Activated naive CD8-positive, alpha-beta T cell treated with anti-CD3 and anti-CD28 coated beads, Interleukin-2, amount 10 ng/mL, durations not matched to agents 7 days and 5 days (primary cell): ENCODE data around the gene CCDC63. TPM values are rescaled to one million over a fixed set of nuclear protein-coding genes. Genes with fewer than 3 reads are reported as not detected.
"Not testable (repeated sequence)": the region's sequence is repeated elsewhere in the genome, so short reads cannot be mapped to it uniquely, and the experiment has no call there.

ENCODE experiments used
- ATAC-seq: fragments of 150-1000 bp; cut with Tn5 transposase; one replicate; pipeline ENCODE4 v1.10.0; 2021; ENCODE audit warnings: low read depth, moderate library complexity
- POLR2A ChIA-PET: fragments of 350-600 bp; sonication (Branson Sonifier 250); formaldehyde crosslinking; loops from one replicate; lab custom pipeline; 2021; ENCODE audit warnings: antibody characterized with exemption; lab: Charles Lee
- DNase-seq: peaks from one replicate; pipeline ENCODE4 v3.0.0; 2021
- H3K27ac Mint-ChIP-seq: one replicate; pipeline ENCODE4 v1.8.0; 2022; ENCODE audit warnings: mild to moderate bottlenecking, mixed read lengths
- H3K27me3 Mint-ChIP-seq: one replicate; pipeline ENCODE4 v1.8.0; 2022; ENCODE audit warnings: mild to moderate bottlenecking, moderate library complexity, mixed read lengths
- H3K36me3 Mint-ChIP-seq: one replicate; pipeline ENCODE4 v1.8.0; 2021; ENCODE audit warnings: mild to moderate bottlenecking, mixed read lengths
- H3K4me1 Mint-ChIP-seq: one replicate; pipeline ENCODE4 v1.8.0; 2021; ENCODE audit warnings: mixed read lengths
- H3K4me3 Mint-ChIP-seq: one replicate; pipeline ENCODE4 v1.8.0; 2022; ENCODE audit warnings: mild to moderate bottlenecking, moderate library complexity, mixed read lengths
- H3K9me3 Mint-ChIP-seq: one replicate; pipeline ENCODE4 v1.8.0; 2021; ENCODE audit warnings: mixed read lengths
- total RNA-seq, 2 experiments: library from RNA; stranded (reverse); gene quantifications; one replicate each; pipeline ENCODE4 v1.2.3, GENCODE V29; 2021

The CCDC63 gene
- total RNA-seq, 2 experiments from 2014 or later, result not detected

- POLR2A ChIA-PET, result no interaction called here
- Mint-ChIP-seq H3K4me1 (peaks cover 5% of the 10 kb centered on the region), H3K27me3 (peaks cover 45% of the 10 kb centered on the region), H3K4me3 (no peak overlapping the region), H3K36me3 (no peaks in the 10 kb centered on the region), H3K27ac (no peak overlapping the region), H3K9me3 (no peaks in the 10 kb centered on the region)
- ATAC-seq (no peak), DNase-seq (no peak)
Measured at GRCh38 chr12:110849748-110850403, 3.1 kb downstream of the CCDC63 start.

GRCh38 chr12:110850762-110851161 lies 4.0 kb downstream of the CCDC63 start:
- Mint-ChIP-seq H3K9me3 (no peaks in the 10 kb centered on the region), H3K36me3 (no peaks in the 10 kb centered on the region), H3K4me1 (peaks cover 5% of the 10 kb centered on the region), H3K27ac (no peak overlapping the region), H3K27me3 (peaks cover 36% of the 10 kb centered on the region), H3K4me3 (no peak overlapping the region)
- POLR2A ChIA-PET, result no interaction called here
- ATAC-seq (no peak), DNase-seq (no peak)

GRCh38 chr12:110853836-110854235 lies 7.0 kb downstream of the CCDC63 start:
- POLR2A ChIA-PET, result interaction anchor here (0.5 kb wide), 1 partner anchor 248 kb away, joined by 4 read pairs; no protein-coding TSS in a partner anchor
- ATAC-seq, result no peak
- peaks cover 2% of the 10 kb centered on the region for H3K4me1 Mint-ChIP-seq
- H3K27me3 Mint-ChIP-seq, result peaks cover 10% of the 10 kb centered on the region
- no peaks in the 10 kb centered on the region for H3K36me3 Mint-ChIP-seq
- H3K9me3 Mint-ChIP-seq, result no peaks in the 10 kb centered on the region
- H3K27ac Mint-ChIP-seq, result peak overlapping the region; percentile 15
- no peak for DNase-seq
- H3K4me3 Mint-ChIP-seq, result no peak overlapping the region

- DNase-seq, result no peak
- H3K4me3 Mint-ChIP-seq, result no peak overlapping the region
- no peak overlapping the region for H3K27ac Mint-ChIP-seq
- peaks cover 6% of the 10 kb centered on the region for H3K4me1 Mint-ChIP-seq
- H3K36me3 Mint-ChIP-seq, result peaks cover 2% of the 10 kb centered on the region
- no peaks in the 10 kb centered on the region for H3K9me3 Mint-ChIP-seq
- peaks cover 3% of the 10 kb centered on the region for H3K27me3 Mint-ChIP-seq
- POLR2A ChIA-PET, result no interaction called here
- no peak for ATAC-seq
Measured at GRCh38 chr12:110856542-110856941, 9.8 kb downstream of the CCDC63 start.

GRCh38 chr12:110857528-110857927 lies 10.7 kb downstream of the CCDC63 start:
- ATAC-seq, result no peak
- peaks cover 3% of the 10 kb centered on the region for H3K27me3 Mint-ChIP-seq
- H3K27ac Mint-ChIP-seq, result no peak overlapping the region
- no peaks in the 10 kb centered on the region for H3K9me3 Mint-ChIP-seq
- no peak overlapping the region for H3K4me3 Mint-ChIP-seq
- peaks cover 2% of the 10 kb centered on the region for H3K36me3 Mint-ChIP-seq
- peaks cover 6% of the 10 kb centered on the region for H3K4me1 Mint-ChIP-seq
- POLR2A ChIA-PET, result interaction anchor here (0.6 kb wide), 1 partner anchor 1316 kb away, joined by 3 read pairs; no protein-coding TSS in a partner anchor
- DNase-seq, result no peak

GRCh38 chr12:110857954-110858353 lies 11.2 kb downstream of the CCDC63 start:
- H3K27me3 Mint-ChIP-seq, H3K4me1 Mint-ChIP-seq, DNase-seq, ATAC-seq, POLR2A ChIA-PET, H3K27ac Mint-ChIP-seq, H3K9me3 Mint-ChIP-seq, H3K36me3 Mint-ChIP-seq, H3K4me3 Mint-ChIP-seq: not testable (repeated sequence)

- POLR2A ChIA-PET, result no interaction called here
- no peaks in the 10 kb centered on the region for H3K27me3 Mint-ChIP-seq
- H3K9me3 Mint-ChIP-seq, result no peaks in the 10 kb centered on the region
- peaks cover 2% of the 10 kb centered on the region for H3K36me3 Mint-ChIP-seq
- H3K27ac Mint-ChIP-seq, result no peak overlapping the region
- DNase-seq (no peak), ATAC-seq (no peak)
- H3K4me1 Mint-ChIP-seq, result peaks cover 6% of the 10 kb centered on the region
- H3K4me3 Mint-ChIP-seq, result no peak overlapping the region
Measured at GRCh38 chr12:110858848-110859247, 12.1 kb downstream of the CCDC63 start.

- no peak for DNase-seq
- no peaks in the 10 kb centered on the region for H3K9me3 Mint-ChIP-seq
- ATAC-seq, result no peak
- H3K36me3 Mint-ChIP-seq, result peaks cover 2% of the 10 kb centered on the region
- H3K27me3 Mint-ChIP-seq, result no peaks in the 10 kb centered on the region
- POLR2A ChIA-PET, result no interaction called here
- H3K4me3 Mint-ChIP-seq, result peak overlapping the region; percentile 35
- H3K27ac Mint-ChIP-seq, result peak overlapping the region; percentile 76
- peaks cover 6% of the 10 kb centered on the region for H3K4me1 Mint-ChIP-seq
Measured at GRCh38 chr12:110860833-110861296, 14.1 kb downstream of the CCDC63 start.

- Mint-ChIP-seq H3K9me3 (no peaks in the 10 kb centered on the region), H3K27me3 (no peaks in the 10 kb centered on the region), H3K27ac (no peak overlapping the region), H3K36me3 (peaks cover 2% of the 10 kb centered on the region), H3K4me3 (no peak overlapping the region), H3K4me1 (peaks cover 6% of the 10 kb centered on the region)
- POLR2A ChIA-PET, result no interaction called here
- no peak for DNase-seq
- no peak for ATAC-seq
Measured at GRCh38 chr12:110861729-110862128, 14.9 kb downstream of the CCDC63 start.

GRCh38 chr12:110862329-110862728 lies 15.5 kb downstream of the CCDC63 start:
- no peak for ATAC-seq
- Mint-ChIP-seq H3K9me3 (no peaks in the 10 kb centered on the region), H3K36me3 (peaks cover 2% of the 10 kb centered on the region), H3K27me3 (no peaks in the 10 kb centered on the region), H3K4me1 (peaks cover 6% of the 10 kb centered on the region), H3K27ac (no peak overlapping the region), H3K4me3 (no peak overlapping the region)
- POLR2A ChIA-PET, result no interaction called here
- DNase-seq, result no peak

- Mint-ChIP-seq H3K27ac (no peak overlapping the region), H3K27me3 (no peaks in the 10 kb centered on the region), H3K4me1 (peaks cover 6% of the 10 kb centered on the region), H3K36me3 (peaks cover 2% of the 10 kb centered on the region), H3K4me3 (no peak overlapping the region), H3K9me3 (no peaks in the 10 kb centered on the region)
- POLR2A ChIA-PET, result no interaction called here
- no peak for DNase-seq
- ATAC-seq, result no peak
Measured at GRCh38 chr12:110863161-110863560, 16.4 kb downstream of the CCDC63 start.

- Mint-ChIP-seq H3K27ac (no peak overlapping the region), H3K36me3 (peaks cover 2% of the 10 kb centered on the region), H3K4me1 (peaks cover 6% of the 10 kb centered on the region), H3K27me3 (no peaks in the 10 kb centered on the region), H3K9me3 (no peaks in the 10 kb centered on the region), H3K4me3 (no peak overlapping the region)
- DNase-seq, result no peak
- POLR2A ChIA-PET, result no interaction called here
- ATAC-seq, result no peak
Measured at GRCh38 chr12:110865521-110865920, 18.7 kb downstream of the CCDC63 start.

- DNase-seq, result no peak
- Mint-ChIP-seq H3K36me3 (no peaks in the 10 kb centered on the region), H3K27me3 (peaks cover 6% of the 10 kb centered on the region), H3K4me3 (no peak overlapping the region), H3K27ac (no peak overlapping the region), H3K9me3 (no peaks in the 10 kb centered on the region), H3K4me1 (no peaks in the 10 kb centered on the region)
- no peak for ATAC-seq
- POLR2A ChIA-PET, result no interaction called here
Measured at GRCh38 chr12:110869026-110869425, 22.2 kb downstream of the CCDC63 start.

GRCh38 chr12:110869803-110870202 lies 23.0 kb downstream of the CCDC63 start:
- peaks cover 9% of the 10 kb centered on the region for H3K27me3 Mint-ChIP-seq
- H3K4me3 Mint-ChIP-seq, result no peak overlapping the region
- no peaks in the 10 kb centered on the region for H3K9me3 Mint-ChIP-seq
- DNase-seq (no peak), ATAC-seq (no peak)
- H3K4me1 Mint-ChIP-seq, result no peaks in the 10 kb centered on the region
- POLR2A ChIA-PET, result no interaction called here
- no peaks in the 10 kb centered on the region for H3K36me3 Mint-ChIP-seq
- no peak overlapping the region for H3K27ac Mint-ChIP-seq
